SK-N-MC (cell line): ENCODE measurements around the gene RBKS.

Source experiments
- EZH2 ChIP-seq: fragments of 200-600 bp; sonication (generic); IDR thresholded peaks from one replicate; pipeline ENCODE4 v1.6.1; 2017; ENCODE audit warnings: antibody characterized with exemption
- POLR2AphosphoS5 ChIP-seq: IDR thresholded peaks from 2 replicates; pipeline ENCODE4 v1.6.1; 2012; ENCODE audit warnings: mild to moderate bottlenecking, low read depth, low read length, borderline replicate concordance

DNA sequence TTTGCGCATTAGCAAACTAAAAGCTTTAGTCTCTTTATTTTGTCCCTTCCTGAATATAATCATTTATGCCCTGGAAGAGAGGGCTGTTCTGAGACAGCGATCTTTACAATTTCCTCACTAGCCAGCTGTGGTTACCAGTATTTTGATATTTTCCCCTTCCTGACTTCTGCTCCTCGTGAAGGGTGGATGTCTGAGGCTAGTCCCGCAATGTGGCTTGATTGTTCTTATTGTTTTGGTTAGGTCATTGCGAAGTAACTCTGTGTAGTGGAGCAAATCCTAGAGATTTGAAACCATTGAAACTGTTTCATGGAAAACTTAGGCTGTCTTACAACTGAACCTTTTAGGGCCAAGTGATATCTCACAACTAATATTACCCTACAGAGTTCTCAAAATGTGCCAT lies 116.2 kb downstream of the RBKS start:
- TF ChIP-seq EZH2 (no peak), POLR2AphosphoS5 (no peak)
